Measurements from ENCODE around the gene DDX27. TPM values are rescaled to one million over a fixed set of nuclear protein-coding genes. Genes with fewer than 3 reads are reported as not detected.

Gene DDX27
- total and polyA plus RNA-seq, 2 of the 8 experiments (the other 6 are each of a cell fraction or from before 2014, with no cell fraction given): 42.7 to 51.0 TPM

GRCh38 chr20:49174183-49174582 is 45.0 kb upstream of the DDX27 start:
- Histone ChIP-seq H2BK120ac (replicated peaks; ENCODE audit: low read depth, low read length) (no peak overlapping the region), H3K27ac (ENCODE audit: low read depth, low read length) (no peak overlapping the region), H3K4me3 (ENCODE audit: extremely low read depth in 1 of 4, insufficient read depth in 2 of 4, low read depth in 3 of 4, low read length in 4 of 4) (no peak overlapping the region), H2BK15ac (ENCODE audit: low read length) (no peak overlapping the region), H3K23me2 (ENCODE audit: low read depth, low read length) (no peaks in the 10 kb centered on the region), H4K20me1 (replicated peaks in 1 of 2; ENCODE audit: control insufficient read depth in 1 of 2, insufficient read depth in 2 of 2, low read length in 2 of 2) (peaks cover 2 to 4% of the 10 kb centered on the region in 2 experiments), H2BK5ac (ENCODE audit: low read depth, low read length) (no peak overlapping the region), H3K36me3 (ENCODE audit: control insufficient read depth in 2 of 4, insufficient read depth in 4 of 4, low read length in 3 of 4) (peaks cover 0 to 14% (median 0%) of the 10 kb centered on the region in 4 experiments; a peak in 4 of 8 replicates), H4K5ac (ENCODE audit: insufficient read length, low read depth, low read length) (no peak overlapping the region), H3K23ac (ENCODE audit: insufficient read length) (no peak overlapping the region), H2AK5ac (ENCODE audit: low read depth, low read length) (no peak overlapping the region), H3K4me2 (ENCODE audit: insufficient read depth in 1 of 2, low read depth in 2 of 2, low read length in 2 of 2) (no peak overlapping the region), H4K8ac (ENCODE audit: extremely low read depth, insufficient read depth, low read length) (no peak overlapping the region), H3K9me3 (ENCODE audit: insufficient read depth in 2 of 2, low read depth in 1 of 2, low read length in 1 of 2) (no peaks in the 10 kb centered on the region), H4K91ac (replicated peaks; ENCODE audit: insufficient read length, low read length) (no peak overlapping the region), H3K79me2 (ENCODE audit: control insufficient read depth in 1 of 2, insufficient read depth in 2 of 2, low read length in 2 of 2) (peaks cover 6 to 81% of the 10 kb centered on the region in 2 experiments), H3K18ac (ENCODE audit: extremely low read depth, low read length) (no peak overlapping the region), H3K14ac (ENCODE audit: insufficient read length) (no peak overlapping the region), H3K4ac (replicated peaks; ENCODE audit: insufficient read length, low read depth, low read length) (no peak overlapping the region), H3K56ac (replicated peaks; ENCODE audit: insufficient read length, low read depth, low read length) (no peak overlapping the region), H3K79me1 (ENCODE audit: low read depth, low read length) (peaks cover 6% of the 10 kb centered on the region), H3K4me1 (replicated peaks in 1 of 4; ENCODE audit: control insufficient read depth in 3 of 4, insufficient read depth in 4 of 4, low read length in 3 of 4) (no peaks in the 10 kb centered on the region), H2AFZ (ENCODE audit: low read length) (no peak overlapping the region), H2BK20ac (ENCODE audit: low read length) (no peak overlapping the region), H3K9ac (replicated peaks in 1 of 4; ENCODE audit: extremely low read depth in 1 of 4, low read depth in 3 of 4, low read length in 3 of 4) (no peak overlapping the region), H3K27me3 (replicated peaks in 1 of 4; ENCODE audit: control insufficient read depth in 3 of 4, extremely low read depth in 1 of 4, insufficient read depth in 3 of 4, low read length in 3 of 4) (no peaks in the 10 kb centered on the region), H2BK12ac (ENCODE audit: low read depth, low read length) (no peak overlapping the region)
- ChIA-PET POLR2A (ENCODE audit: partially characterized antibody) (interaction anchor here (0.8 kb wide), 1 partner anchor 108 kb away, joined by 5 read pairs; no protein-coding TSS in a partner anchor), CTCF (ENCODE audit: partially characterized antibody) (no interaction called here)
- FAIRE-seq (no peak), DNase-seq (ENCODE audit: low read depth in 1 of 2, low spot score in 2 of 2) (no peak)
- WGBS, 2 experiments (ENCODE audit: extremely low coverage in 1 of 2, insufficient coverage in 1 of 2, insufficient read length in 1 of 2, insufficient replicate concordance in 2 of 2, low coverage in 1 of 2, low lambda C conversion rate in 2 of 2, missing lambda C conversion rate in 1 of 2): 94% methylated on average over 6 of the region's 6 CpGs; no CpG with 5 or more reads in 1 of the 2 experiments
- no peak for TF ChIP-seq SIX5 (IDR thresholded peaks at IDR 0.05; ENCODE audit: low read depth, low read length)

Data from H1 (cell line).